Activated CD8-positive, alpha-beta T cell treated with anti-CD3 and anti-CD28 coated beads for 36 hours (primary cell): Measurements from ENCODE around the gene MUC4. TPM values are rescaled to one million over a fixed set of nuclear protein-coding genes. Genes with fewer than 3 reads are reported as not detected.
"Not testable (repeated sequence)": the region's sequence is repeated elsewhere in the genome, so short reads cannot be mapped to it uniquely, and the experiment has no call there.

Source experiments
- ATAC-seq: fragments of 200-7000 bp; cut with Tn5 transposase; one replicate; pipeline ENCODE4 v1.10.0; 2021; ENCODE audit warnings: mild to moderate bottlenecking, moderate library complexity
- CTCF ChIA-PET: fragments of 350-600 bp; sonication (Branson Sonifier 250); formaldehyde crosslinking; loops from one replicate; lab custom pipeline; 2021; ENCODE audit warnings: antibody characterized with exemption; lab: Charles Lee
- POLR2A ChIA-PET: fragments of 350-600 bp; sonication (Branson Sonifier 250); formaldehyde crosslinking; loops from one replicate; lab custom pipeline; 2021; ENCODE audit warnings: antibody characterized with exemption; lab: Charles Lee
- DNase-seq: peaks from one replicate; pipeline ENCODE4 v3.0.0-alpha.2; 2020
- H3K27ac Mint-ChIP-seq: one replicate; pipeline ENCODE4 v1.8.0; 2021; ENCODE audit warnings: mild to moderate bottlenecking, mixed read lengths
- H3K27me3 Mint-ChIP-seq: one replicate; pipeline ENCODE4 v1.8.0; 2021; ENCODE audit warnings: mixed read lengths
- H3K36me3 Mint-ChIP-seq: one replicate; pipeline ENCODE4 v1.8.0; 2021; ENCODE audit warnings: low read depth, mixed read lengths
- H3K4me1 Mint-ChIP-seq: one replicate; pipeline ENCODE4 v1.8.0; 2021; ENCODE audit warnings: low read depth, mixed read lengths
- H3K4me3 Mint-ChIP-seq: one replicate; pipeline ENCODE4 v1.8.0; 2021; ENCODE audit warnings: mild to moderate bottlenecking, moderate library complexity, mixed read lengths
- H3K9me3 Mint-ChIP-seq: one replicate; pipeline ENCODE4 v1.8.0; 2021; ENCODE audit warnings: mixed read lengths
- intact Hi-C: fragments of 100-400 bp; cut with micrococcal nuclease; formaldehyde crosslinking; loops from one replicate; pipeline ENCODE4 v1.10.0; 2022
- total RNA-seq, 2 experiments: library from RNA; stranded (reverse); gene quantifications; one replicate each; pipeline ENCODE4 v1.2.3, GENCODE V29; 2021
- TF ChIP-seq, protein P1 (sequence below): fragments of 200-600 bp; IDR thresholded peaks from one replicate; pipeline ENCODE4 v1.8.0; 2022; ENCODE audit warnings: antibody characterized with exemption, mild to moderate bottlenecking

Gene MUC4
- total RNA-seq, 2 experiments from 2014 or later = 0.20 to 0.31 TPM

DNA sequence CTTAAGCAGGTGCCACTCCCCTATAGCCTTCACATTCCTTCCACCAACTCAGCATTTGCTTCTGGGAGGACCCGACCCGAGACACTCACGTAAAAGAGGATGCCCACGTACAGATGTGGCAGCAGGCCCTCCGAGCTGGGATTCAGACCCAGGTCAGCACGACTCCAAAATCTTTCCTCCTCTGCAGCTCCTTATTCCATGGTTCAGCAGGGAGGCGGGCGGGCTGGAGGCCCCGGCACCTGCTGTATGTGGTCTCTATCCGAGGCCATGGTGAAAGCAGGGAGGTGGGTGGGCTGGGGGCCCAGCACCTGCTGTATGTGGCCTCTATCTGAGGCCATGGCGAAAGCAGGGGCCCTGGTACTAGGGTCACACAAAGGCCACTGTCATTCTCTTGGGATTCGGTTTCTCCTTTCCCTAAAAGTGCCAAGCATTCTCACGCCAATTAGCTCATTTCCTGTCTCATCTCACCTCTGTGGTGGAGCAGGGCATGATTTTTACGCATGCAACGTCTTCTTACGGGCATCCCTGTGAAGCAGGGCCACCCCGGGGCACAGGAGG is 5.9 kb upstream of the MUC4 start:
- Mint-ChIP-seq H3K36me3 (no peaks in the 10 kb centered on the region), H3K27me3 (peaks cover 3% of the 10 kb centered on the region), H3K4me1 (no peaks in the 10 kb centered on the region), H3K9me3 (no peaks in the 10 kb centered on the region), H3K4me3 (no peak overlapping the region), H3K27ac (no peak overlapping the region)
- DNase-seq (no peak), ATAC-seq (no peak)
- TF ChIP-seq, protein P1, sequence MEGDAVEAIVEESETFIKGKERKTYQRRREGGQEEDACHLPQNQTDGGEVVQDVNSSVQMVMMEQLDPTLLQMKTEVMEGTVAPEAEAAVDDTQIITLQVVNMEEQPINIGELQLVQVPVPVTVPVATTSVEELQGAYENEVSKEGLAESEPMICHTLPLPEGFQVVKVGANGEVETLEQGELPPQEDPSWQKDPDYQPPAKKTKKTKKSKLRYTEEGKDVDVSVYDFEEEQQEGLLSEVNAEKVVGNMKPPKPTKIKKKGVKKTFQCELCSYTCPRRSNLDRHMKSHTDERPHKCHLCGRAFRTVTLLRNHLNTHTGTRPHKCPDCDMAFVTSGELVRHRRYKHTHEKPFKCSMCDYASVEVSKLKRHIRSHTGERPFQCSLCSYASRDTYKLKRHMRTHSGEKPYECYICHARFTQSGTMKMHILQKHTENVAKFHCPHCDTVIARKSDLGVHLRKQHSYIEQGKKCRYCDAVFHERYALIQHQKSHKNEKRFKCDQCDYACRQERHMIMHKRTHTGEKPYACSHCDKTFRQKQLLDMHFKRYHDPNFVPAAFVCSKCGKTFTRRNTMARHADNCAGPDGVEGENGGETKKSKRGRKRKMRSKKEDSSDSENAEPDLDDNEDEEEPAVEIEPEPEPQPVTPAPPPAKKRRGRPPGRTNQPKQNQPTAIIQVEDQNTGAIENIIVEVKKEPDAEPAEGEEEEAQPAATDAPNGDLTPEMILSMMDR = no peak
- ChIA-PET CTCF (no interaction called here), POLR2A (interaction anchor here (0.6 to 1.6 kb wide), 2 partner anchors 9 to 113 kb away, joined by 3 to 5 read pairs; no protein-coding TSS in a partner anchor)
- intact Hi-C loops = no loop called here

GRCh38 chr3:195816276-195816913 is 4.7 kb upstream of the MUC4 start:
- H3K4me3 Mint-ChIP-seq, H3K27me3 Mint-ChIP-seq, H3K36me3 Mint-ChIP-seq, intact Hi-C loops, CTCF ChIA-PET, H3K4me1 Mint-ChIP-seq, ATAC-seq, DNase-seq, H3K9me3 Mint-ChIP-seq, POLR2A ChIA-PET, H3K27ac Mint-ChIP-seq: not testable (repeated sequence)

- no peak overlapping the region for H3K27ac Mint-ChIP-seq
- no peaks in the 10 kb centered on the region for H3K36me3 Mint-ChIP-seq
- H3K27me3 Mint-ChIP-seq = peaks cover 2% of the 10 kb centered on the region
- TF ChIP-seq, protein P1 = no peak
- DNase-seq = peak; percentile 55
- no peaks in the 10 kb centered on the region for H3K9me3 Mint-ChIP-seq
- H3K4me3 Mint-ChIP-seq = no peak overlapping the region
- ChIA-PET POLR2A (interaction anchor here (1.2 kb wide), 1 partner anchor 10 kb away, joined by 3 read pairs; no protein-coding TSS in a partner anchor), CTCF (interaction anchor here (1.2 to 1.7 kb wide), 2 partner anchors 17 to 35 kb away, joined by 3 to 8 read pairs; no protein-coding TSS in a partner anchor)
- H3K4me1 Mint-ChIP-seq = no peaks in the 10 kb centered on the region
- intact Hi-C loops = no loop called here
- peak; percentile 65 for ATAC-seq
Observed at GRCh38 chr3:195815169-195815771, 3.5 kb upstream of the MUC4 start.

- DNase-seq = no peak
- Mint-ChIP-seq H3K4me3 (no peak overlapping the region), H3K27me3 (peaks cover 2% of the 10 kb centered on the region), H3K4me1 (no peaks in the 10 kb centered on the region), H3K36me3 (no peaks in the 10 kb centered on the region), H3K9me3 (no peaks in the 10 kb centered on the region), H3K27ac (no peak overlapping the region)
- intact Hi-C loops = no loop called here
- no peak for ATAC-seq
- TF ChIP-seq, protein P1 = no peak
- POLR2A ChIA-PET = interaction anchor here (0.6 to 1.2 kb wide), 2 partner anchors 9 to 22 kb away, joined by 3 read pairs; no protein-coding TSS in a partner anchor
- CTCF ChIA-PET = interaction anchor here (1.2 to 2.9 kb wide), 3 partner anchors 15 to 36 kb away, joined by 3 to 10 read pairs (median 8); no protein-coding TSS in a partner anchor
Observed at GRCh38 chr3:195813916-195814640, 2.3 kb upstream of the MUC4 start.

- POLR2A ChIA-PET = no interaction called here
- Mint-ChIP-seq H3K36me3 (no peaks in the 10 kb centered on the region), H3K4me3 (no peak overlapping the region), H3K9me3 (no peaks in the 10 kb centered on the region), H3K27ac (no peak overlapping the region), H3K4me1 (no peaks in the 10 kb centered on the region), H3K27me3 (peaks cover 2% of the 10 kb centered on the region)
- TF ChIP-seq, protein P1 = no peak
- DNase-seq (no peak), ATAC-seq (no peak)
- intact Hi-C loops = no loop called here
- CTCF ChIA-PET = interaction anchor here (2.9 kb wide), 1 partner anchor 38 kb away, joined by 10 read pairs; no protein-coding TSS in a partner anchor
Observed at GRCh38 chr3:195812366-195812765, 637 bp upstream of the MUC4 start.
